HEK293 (cell line): Measurements from ENCODE around the gene PNPLA6.
"Not testable (repeated sequence)": the region's sequence is repeated elsewhere in the genome, so short reads cannot be mapped to it uniquely, and the experiment has no call there.

Source experiments
- CTCF ChIA-PET: fragments of 350-600 bp; formaldehyde crosslinking; extraction: SDS; loops from one replicate; lab custom pipeline; 2021; ENCODE audit warnings: antibody characterized with exemption; lab: Yijun Ruan, JAX
- POLR2A ChIA-PET: fragments of 300-600 bp; formaldehyde crosslinking; extraction: SDS; loops from one replicate; lab custom pipeline; 2020; ENCODE audit warnings: antibody characterized with exemption, inconsistent platforms; lab: Yijun Ruan, JAX
- H3K27ac ChIP-seq: fragments of 200-500 bp; sonication (Bioruptor generic); 2 replicates; pipeline ENCODE4 v1.5.1; 2014; ENCODE audit warnings: low read depth, low read length, control low read depth, inconsistent platforms; ENCODE audit errors: extremely low read depth
- H3K36me3 ChIP-seq, 2 experiments: fragments of 200-500 bp in 1 of 2; sonication (Bioruptor generic) in 1 of 2; 1 replicate in 1 of 2; 2 replicates in 1 of 2; pipeline ENCODE4 v1.5.1; 2014 to 2017; ENCODE audit warnings: inconsistent platforms in 2 of 2, low read length in 2 of 2; ENCODE audit not compliant: control insufficient read depth in 2 of 2, insufficient read depth in 1 of 2
- H3K4me1 ChIP-seq: fragments of 200-500 bp; sonication (Bioruptor generic); 2 replicates; pipeline ENCODE4 v1.5.1; 2014; ENCODE audit warnings: mild to moderate bottlenecking, low read length, inconsistent platforms; ENCODE audit not compliant: control insufficient read depth, insufficient read depth
- H3K4me3 ChIP-seq: 2 replicates; pipeline ENCODE4 v1.5.1; 2011; ENCODE audit warnings: low read depth, mild to moderate bottlenecking, control low read depth, low read length, moderate library complexity
- H3K9me3 ChIP-seq: fragments of 200-500 bp; sonication (Bioruptor generic); 2 replicates; pipeline ENCODE4 v1.5.1; 2014; ENCODE audit warnings: low read depth, low read length, inconsistent platforms; ENCODE audit not compliant: control insufficient read depth, insufficient read depth
- AEBP2 ChIP-seq: fragments of 450-650 bp; formaldehyde crosslinking; IDR thresholded peaks from 2 replicates; pipeline ENCODE4 v1.5.1; 2016; ENCODE audit warnings: missing biosample characterization, missing genetic modification characterization, borderline replicate concordance
- BCL11A ChIP-seq: fragments of 450-650 bp; formaldehyde crosslinking; IDR thresholded peaks from 2 replicates; pipeline ENCODE4 v1.5.1; 2016; ENCODE audit warnings: low read depth, missing biosample characterization, missing genetic modification characterization
- HOXD13 ChIP-seq: sonication (generic); formaldehyde crosslinking; IDR thresholded peaks from 2 replicates; pipeline ENCODE4 v1.8.0; 2022; ENCODE audit warnings: missing genetic modification reagents, borderline replicate concordance
- KLF8 ChIP-seq: fragments of 450-650 bp; formaldehyde crosslinking; IDR thresholded peaks from 2 replicates; pipeline ENCODE4 v1.5.1; 2016; ENCODE audit warnings: missing biosample characterization, missing genetic modification characterization
- TSHZ1 ChIP-seq: fragments of 450-650 bp; formaldehyde crosslinking; IDR thresholded peaks from 2 replicates; pipeline ENCODE4 v1.5.1; 2016; ENCODE audit warnings: missing biosample characterization, missing genetic modification characterization, borderline replicate concordance
- ZNF211 ChIP-seq: fragments of 450-650 bp; formaldehyde crosslinking; IDR thresholded peaks from 2 replicates; pipeline ENCODE4 v1.5.1; 2016; ENCODE audit warnings: low read depth, missing biosample characterization, missing genetic modification characterization
- ZNF26 ChIP-seq: fragments of 450-650 bp; formaldehyde crosslinking; IDR thresholded peaks from 2 replicates; pipeline ENCODE4 v1.5.1; 2016; ENCODE audit warnings: missing biosample characterization, missing genetic modification characterization
- ZNF324 ChIP-seq: fragments of 450-650 bp; formaldehyde crosslinking; IDR thresholded peaks from 2 replicates; pipeline ENCODE4 v1.5.1; 2016; ENCODE audit warnings: missing biosample characterization, missing genetic modification characterization
- ZNF366 ChIP-seq: fragments of 450-650 bp; formaldehyde crosslinking; conservative IDR thresholded peaks from 2 replicates; pipeline ENCODE4 v1.5.1; 2016; ENCODE audit warnings: missing biosample characterization, missing genetic modification characterization
- ZNF426 ChIP-seq: fragments of 450-650 bp; formaldehyde crosslinking; IDR thresholded peaks from 2 replicates; pipeline ENCODE4 v1.5.1; 2017; ENCODE audit warnings: missing biosample characterization, missing genetic modification characterization, mild to moderate bottlenecking, inconsistent platforms, moderate library complexity
- ZNF449 ChIP-seq: fragments of 450-650 bp; formaldehyde crosslinking; IDR thresholded peaks from 2 replicates; pipeline ENCODE4 v1.5.1; 2017; ENCODE audit warnings: missing biosample characterization, mild to moderate bottlenecking, missing genetic modification characterization, moderate library complexity
- ZNF488 ChIP-seq: fragments of 450-650 bp; formaldehyde crosslinking; IDR thresholded peaks from 2 replicates; pipeline ENCODE4 v1.5.1; 2016; ENCODE audit warnings: missing biosample characterization, missing genetic modification characterization
- ZNF555 ChIP-seq: fragments of 450-650 bp; formaldehyde crosslinking; conservative IDR thresholded peaks from 2 replicates; pipeline ENCODE4 v1.5.1; 2017; ENCODE audit warnings: missing biosample characterization, mild to moderate bottlenecking, missing genetic modification characterization, inconsistent platforms
- ZNF645 ChIP-seq: fragments of 450-650 bp; formaldehyde crosslinking; IDR thresholded peaks from 2 replicates; pipeline ENCODE4; 2016; ENCODE audit warnings: missing biosample characterization, missing genetic modification characterization
- ZSCAN5A ChIP-seq: fragments of 450-650 bp; formaldehyde crosslinking; IDR thresholded peaks from 2 replicates; pipeline ENCODE4 v1.5.1; 2016; ENCODE audit warnings: missing biosample characterization, missing genetic modification characterization
- ZXDB ChIP-seq: fragments of 450-650 bp; formaldehyde crosslinking; IDR thresholded peaks from 2 replicates; pipeline ENCODE4 v1.5.1; 2016; ENCODE audit warnings: missing biosample characterization, missing genetic modification characterization

The PNPLA6 gene

GRCh38 chr19:7570761-7571160 lies 35.2 kb downstream of the PNPLA6 start (continued):
- TF ChIP-seq ZSCAN5A (tag by site-specific recombination) (no peak), ZNF426 (no peak), ZNF211 (tag by site-specific recombination) (no peak)

- ChIA-PET POLR2A (no interaction called here), CTCF (no interaction called here)
- TF ChIP-seq ZNF555 (tag by site-specific recombination), result peak; percentile 14; the same call in 1 of the 2 replicates
- no peak for TF ChIP-seq ZNF645 (tag by site-specific recombination)
- no peak for TF ChIP-seq KLF8
- TF ChIP-seq ZNF324, result no peak
- TF ChIP-seq TSHZ1, result no peak
- TF ChIP-seq ZNF426, result peak; percentile 15
- TF ChIP-seq ZNF488 (tag by site-specific recombination), result no peak
- TF ChIP-seq, all 188 proteins: peak for 2
- Histone ChIP-seq H3K4me1 (no peaks in the 10 kb centered on the region), H3K36me3 (no peaks in the 10 kb centered on the region), H3K27ac (no peak overlapping the region), H3K9me3 (no peaks in the 10 kb centered on the region), H3K4me3 (no peak overlapping the region)
Measured at GRCh38 chr19:7575434-7576040, 40.0 kb downstream of the PNPLA6 start.

- POLR2A ChIA-PET, H3K27ac ChIP-seq, H3K36me3 ChIP-seq, H3K4me3 ChIP-seq, H3K4me1 ChIP-seq, H3K9me3 ChIP-seq: not testable (repeated sequence)
- TF ChIP-seq ZNF366, result peak; percentile 96
- CTCF ChIA-PET, result interaction anchor here (1.3 kb wide), 1 partner anchor 9 kb away, joined by 9 read pairs; no protein-coding TSS in a partner anchor
Measured at GRCh38 chr19:7577422-7577821, 41.9 kb downstream of the PNPLA6 start.

- POLR2A ChIA-PET, result no interaction called here
- CTCF ChIA-PET, result interaction anchor here (0.7 to 1.9 kb wide), 2 partner anchors 10 to 224 kb away, joined by 5 to 8 read pairs; no protein-coding TSS in a partner anchor
- no peak overlapping the region for H3K27ac ChIP-seq
- H3K4me1 ChIP-seq, result no peaks in the 10 kb centered on the region
- H3K36me3 ChIP-seq, result no peaks in the 10 kb centered on the region
- H3K9me3 ChIP-seq, result no peaks in the 10 kb centered on the region
- H3K4me3 ChIP-seq, result no peak overlapping the region
- no peak for TF ChIP-seq ZNF211 (tag by site-specific recombination)
- no peak for TF ChIP-seq BCL11A (tag by site-specific recombination)
- no peak for TF ChIP-seq AEBP2
- TF ChIP-seq HOXD13, result no peak
- no peak for TF ChIP-seq ZNF26 (tag by site-specific recombination)
- TF ChIP-seq ZXDB (tag by site-specific recombination), result no peak
- TF ChIP-seq ZNF449 (tag by site-specific recombination), result no peak
Measured at GRCh38 chr19:7578127-7578526, 42.6 kb downstream of the PNPLA6 start.
